SH-SY5Y (cell line): ENCODE measurements around the gene GUCY1A2.

Source experiments
- GATA2 ChIP-seq: IDR thresholded peaks from 2 replicates; pipeline ENCODE4 v1.6.1; 2011; ENCODE audit warnings: mild to moderate bottlenecking, low read depth, low read length
- GATA3 ChIP-seq: IDR thresholded peaks from 2 replicates; pipeline ENCODE4 v1.6.1; 2011; ENCODE audit warnings: low read depth, mild to moderate bottlenecking, low read length, moderate library complexity

GRCh38 chr11:106815209-106815608 is 203.1 kb downstream of the GUCY1A2 start:
- TF ChIP-seq GATA2 (no peak), GATA3 (no peak)
